Hindlimb muscle (tissue), 1 donor: ENCODE results near the gene MEGF8. TPM values are rescaled to one million over a fixed set of nuclear protein-coding genes. Genes with fewer than 3 reads are reported as not detected.

Source experiments
- DNase-seq: peaks from one replicate; pipeline ENCODE4 v3.0.0-alpha.2; 2013
- polyA plus RNA-seq: library from polyadenylated mRNA; unstranded; fragments of 120-200 nt; gene quantifications from one replicate; pipeline ENCODE4 v1.2.1, GENCODE V29; 2013; ENCODE audit not compliant: insufficient read length

Gene MEGF8
- 30.9 TPM for polyA plus RNA-seq

GRCh38 chr19:42325308-42325895 lies at the start of gene MEGF8:
Gene MEGF8 (plus strand): TSS chr19:42325635. CDS start chr19:42326244, 609 bp downstream.
- peak; percentile 99 for DNase-seq

GRCh38 chr19:42276284-42276683 lies 49.2 kb upstream of the MEGF8 start:
- DNase-seq = no peak

- DNase-seq = no peak
Measured at GRCh38 chr19:42276821-42277220, 48.6 kb upstream of the MEGF8 start.

- DNase-seq = peak; percentile 48
Measured at GRCh38 chr19:42277821-42278451, 47.5 kb upstream of the MEGF8 start.

GRCh38 chr19:42278452-42279154 lies 46.8 kb upstream of the MEGF8 start:
- no peak for DNase-seq

GRCh38 chr19:42279155-42279901 lies 46.1 kb upstream of the MEGF8 start:
- no peak for DNase-seq

GRCh38 chr19:42279902-42280814 lies 45.3 kb upstream of the MEGF8 start:
- peak; percentile 93 for DNase-seq

- DNase-seq = no peak
Measured at GRCh38 chr19:42280815-42281145, 44.7 kb upstream of the MEGF8 start.

- peak; percentile 53 for DNase-seq
Measured at GRCh38 chr19:42281146-42281826, 44.1 kb upstream of the MEGF8 start.

GRCh38 chr19:42281827-42282762 lies 43.3 kb upstream of the MEGF8 start:
- no peak for DNase-seq

GRCh38 chr19:42282819-42283187 lies 42.6 kb upstream of the MEGF8 start:
- DNase-seq = no peak

GRCh38 chr19:42283188-42284065 lies 42.0 kb upstream of the MEGF8 start:
- DNase-seq = peak; percentile 97

- peak; percentile 84 for DNase-seq
Measured at GRCh38 chr19:42284066-42284501, 41.4 kb upstream of the MEGF8 start.

GRCh38 chr19:42284591-42285341 lies 40.7 kb upstream of the MEGF8 start:
- no peak for DNase-seq

GRCh38 chr19:42285541-42285941 lies 39.9 kb upstream of the MEGF8 start:
- no peak for DNase-seq

GRCh38 chr19:42285988-42286348 lies 39.5 kb upstream of the MEGF8 start:
- no peak for DNase-seq

GRCh38 chr19:42286349-42287016 lies 39.0 kb upstream of the MEGF8 start:
- DNase-seq = peak; percentile 45
